Ascending aorta (tissue), 2 donors: Measurements from ENCODE around the gene ADRA1B. TPM values are rescaled to one million over a fixed set of nuclear protein-coding genes. Genes with fewer than 3 reads are reported as not detected.
"Not testable (repeated sequence)": the region's sequence is repeated elsewhere in the genome, so short reads cannot be mapped to it uniquely, and the experiment has no call there.

Source experiments
- DNase-seq, 2 donors: peaks; one replicate each; pipeline ENCODE4 v3.0.0-alpha.2; 2019; ENCODE audit warnings: low spot score in 2 of 2
- H3K27ac ChIP-seq, 2 donors: fragments of 200-600 bp; sonication (generic); one replicate each; pipeline ENCODE4 v1.5.1; 2016 to 2017; ENCODE audit warnings: mild to moderate bottlenecking in 1 of 2
- H3K27me3 ChIP-seq: fragments of 200-600 bp; sonication (generic); one replicate; pipeline ENCODE4 v1.5.1; 2017
- H3K36me3 ChIP-seq, 2 donors: fragments of 200-600 bp; sonication (generic); one replicate each; pipeline ENCODE4 v1.5.1; 2016
- H3K4me1 ChIP-seq, 2 donors: fragments of 200-600 bp; sonication (generic); one replicate each; pipeline ENCODE4 v1.5.1; 2016 to 2017; ENCODE audit warnings: mild to moderate bottlenecking in 1 of 2
- H3K4me3 ChIP-seq, 2 donors: fragments of 200-600 bp; sonication (generic); one replicate each; pipeline ENCODE4 v1.5.1; 2016 to 2017; ENCODE audit warnings: mild to moderate bottlenecking in 1 of 2
- H3K9me3 ChIP-seq, 2 donors: fragments of 200-600 bp; sonication (generic); one replicate each; pipeline ENCODE4 v1.5.1; 2016
- CTCF ChIP-seq, 3 experiments: fragments of 200-600 bp in 2 of 3; fragments of 450-650 bp in 1 of 3; sonication (generic) in 2 of 3; IDR thresholded peaks; one replicate each; pipeline ENCODE4 v1.5.1; 2016 to 2019; ENCODE audit warnings: antibody characterized with exemption in 3 of 3, mild to moderate bottlenecking in 1 of 3, moderate library complexity in 1 of 3
- intact Hi-C: fragments of 100-400 bp; cut with DNase I; formaldehyde crosslinking; loops from one replicate; pipeline ENCODE4 v1.15.1; 2023
- total RNA-seq: library from RNA; depleted of rRNA; stranded (reverse); fragments of >200 nt; gene quantifications from one replicate; pipeline ENCODE4 v1.1.0, GENCODE V29; 2016

Gene ADRA1B
- total RNA-seq, 1 donor from 2014 or later, result 20.6 TPM

GRCh38 chr5:160008877-160009590, 92.8 kb downstream of the ADRA1B start, which contains the start of gene TTC1:
Gene TTC1, plus strand, starts transcription at chr5:160009139. Its CDS starts 1,390 bp downstream, at chr5:160010529.
- Histone ChIP-seq H3K4me1 (peaks cover 4 to 10% of the 10 kb centered on the region in 2 donors), H3K9me3 (no peaks in the 10 kb centered on the region), H3K4me3 (peak within 1 kb of the TSS; percentile 72 to 74), H3K36me3 (peaks cover 10 to 18% of the 10 kb centered on the region in 2 donors), H3K27ac (peak within 1 kb of the TSS; percentile 80 to 81), H3K27me3 (no peaks in the 10 kb centered on the region)
- TF ChIP-seq CTCF (IDR thresholded peaks at IDR 0.05), result no peak
- intact Hi-C loops, result loop anchor here (2.0 kb wide), 1 partner anchor 110 kb away; the partner anchor contains the start of gene PWWP2A
- peak; percentile 91 to 99 for DNase-seq

GRCh38 chr5:160009591-160009989, 93.3 kb downstream of the ADRA1B start:
- Histone ChIP-seq H3K27ac (peak overlapping the region; percentile 80 to 81), H3K9me3 (no peaks in the 10 kb centered on the region), H3K4me3 (peak overlapping the region; percentile 72 to 74), H3K36me3 (peaks cover 11 to 18% of the 10 kb centered on the region in 2 donors), H3K27me3 (no peaks in the 10 kb centered on the region), H3K4me1 (peaks cover 4 to 10% of the 10 kb centered on the region in 2 donors)
- intact Hi-C loops, result loop anchor here (2.0 kb wide), 1 partner anchor 109 kb away; the partner anchor contains the start of gene PWWP2A
- no peak for DNase-seq
- TF ChIP-seq CTCF (IDR thresholded peaks at IDR 0.05), result no peak

GRCh38 chr5:160011471-160011870, 95.2 kb downstream of the ADRA1B start:
- Histone ChIP-seq H3K36me3 (peaks cover 11 to 22% of the 10 kb centered on the region in 2 donors), H3K27ac (no peak overlapping the region), H3K4me1 (peaks cover 4 to 10% of the 10 kb centered on the region in 2 donors), H3K4me3 (no peak overlapping the region), H3K9me3 (no peaks in the 10 kb centered on the region), H3K27me3 (no peaks in the 10 kb centered on the region)
- DNase-seq, result no peak
- no peak for TF ChIP-seq CTCF (IDR thresholded peaks at IDR 0.05)
- intact Hi-C loops, result no loop called here

GRCh38 chr5:160014197-160014596, 97.9 kb downstream of the ADRA1B start:
- peaks cover 4 to 10% of the 10 kb centered on the region in 2 donors for H3K4me1 ChIP-seq
- H3K36me3 ChIP-seq, result peaks cover 11 to 32% of the 10 kb centered on the region in 2 donors
- H3K27me3 ChIP-seq, H3K4me3 ChIP-seq, intact Hi-C loops, DNase-seq, H3K27ac ChIP-seq, H3K9me3 ChIP-seq: not testable (repeated sequence)

GRCh38 chr5:160018945-160019625, 102.8 kb downstream of the ADRA1B start:
- Histone ChIP-seq H3K9me3 (no peaks in the 10 kb centered on the region), H3K36me3 (peaks cover under 1 to 21% of the 10 kb centered on the region in 2 donors), H3K4me1 (peaks cover 0 to 4% of the 10 kb centered on the region in 2 donors), H3K4me3 (no peak overlapping the region), H3K27ac (no peak overlapping the region), H3K27me3 (no peaks in the 10 kb centered on the region)
- intact Hi-C loops, result no loop called here
- no peak for DNase-seq
- no peak for TF ChIP-seq CTCF (IDR thresholded peaks at IDR 0.05)

GRCh38 chr5:160020266-160020770, 104.0 kb downstream of the ADRA1B start:
- Histone ChIP-seq H3K4me3 (no peak overlapping the region), H3K36me3 (peaks cover 0 to 25% of the 10 kb centered on the region in 2 donors), H3K27ac (no peak overlapping the region), H3K9me3 (no peaks in the 10 kb centered on the region), H3K27me3 (no peaks in the 10 kb centered on the region), H3K4me1 (peaks cover 0 to 4% of the 10 kb centered on the region in 2 donors)
- TF ChIP-seq CTCF (IDR thresholded peaks at IDR 0.05), result no peak
- intact Hi-C loops, result no loop called here
- DNase-seq, result no peak
